GM19035 (cell line): ENCODE data around the gene RCOR3.
"Not testable (repeated sequence)": the region's sequence is repeated elsewhere in the genome, so short reads cannot be mapped to it uniquely, and the experiment has no call there.

Experiments
- ATAC-seq: cut with Tn5 transposase; IDR thresholded peaks from one replicate; pipeline ENCODE4 v1.9.1; 2021; ENCODE audit not compliant: unreplicated experiment

RCOR3 gene

DNA sequence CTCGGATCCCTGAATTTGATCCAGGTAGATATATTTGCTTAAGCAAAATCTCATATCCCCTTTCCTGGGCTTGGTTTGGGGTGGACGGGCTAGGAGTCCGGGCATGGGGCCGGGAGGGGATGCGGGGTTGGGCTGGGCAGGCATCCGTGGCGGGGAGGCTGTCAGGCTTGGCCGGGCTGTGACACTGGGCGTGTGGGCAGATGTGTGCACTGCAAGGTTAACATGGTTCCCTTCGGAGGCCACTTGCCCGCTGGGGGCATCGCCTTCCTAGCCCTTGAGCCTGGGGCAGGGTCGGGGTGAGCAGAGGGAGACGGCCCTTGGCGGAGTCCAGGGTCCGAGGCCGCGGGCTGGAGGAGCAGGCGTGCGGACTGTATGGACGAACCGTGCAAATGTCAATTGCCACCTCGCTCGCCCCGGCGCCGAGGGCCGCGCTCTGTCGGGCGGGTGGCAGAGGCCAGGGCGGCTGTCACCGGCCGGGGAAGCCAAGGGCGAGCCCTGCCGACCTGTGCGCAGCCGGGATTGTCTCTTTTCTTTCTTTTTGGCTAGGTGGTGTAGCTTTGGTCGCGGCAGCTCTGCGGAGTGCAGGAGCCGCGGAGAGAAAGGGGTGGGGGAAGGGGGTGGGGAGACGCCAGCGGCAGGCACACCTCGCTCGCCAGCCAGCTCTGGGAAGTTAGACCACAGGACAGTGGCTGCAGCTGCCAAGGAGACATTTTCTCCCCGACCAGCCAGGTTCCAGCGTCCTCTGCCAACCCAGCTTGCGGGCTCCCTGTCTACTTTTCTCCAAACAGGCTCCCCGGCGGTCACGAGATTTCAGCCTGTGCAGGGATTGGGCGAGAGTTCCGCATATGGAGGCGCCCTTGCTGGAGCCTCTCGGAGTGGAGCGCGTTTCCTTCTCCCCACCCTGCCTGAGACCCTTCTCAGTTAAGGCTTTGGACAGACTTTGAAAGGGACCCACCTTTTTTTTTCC is 1.3 kb downstream of the RCOR3 start:
- ATAC-seq, result peak; percentile 36

DNA sequence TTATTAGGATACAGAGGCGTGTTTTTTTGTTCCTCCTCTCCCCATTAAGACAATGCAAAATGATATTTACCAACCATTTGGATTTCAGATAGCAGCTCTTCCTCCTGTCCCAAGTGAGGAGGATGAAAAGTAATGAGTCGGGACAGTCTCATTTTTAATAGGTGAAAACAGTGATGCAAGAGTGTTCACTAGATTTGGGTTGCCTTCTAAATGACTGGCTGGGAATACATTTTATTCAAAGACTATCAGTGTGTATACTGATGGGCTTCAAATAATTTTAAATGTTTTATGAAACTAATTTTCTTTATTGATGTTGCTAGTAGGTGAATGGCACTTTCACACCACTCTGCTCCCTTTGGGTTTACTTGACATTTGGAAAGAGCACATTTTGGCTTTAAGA is 2.1 kb downstream of the RCOR3 start:
- no peak for ATAC-seq

DNA sequence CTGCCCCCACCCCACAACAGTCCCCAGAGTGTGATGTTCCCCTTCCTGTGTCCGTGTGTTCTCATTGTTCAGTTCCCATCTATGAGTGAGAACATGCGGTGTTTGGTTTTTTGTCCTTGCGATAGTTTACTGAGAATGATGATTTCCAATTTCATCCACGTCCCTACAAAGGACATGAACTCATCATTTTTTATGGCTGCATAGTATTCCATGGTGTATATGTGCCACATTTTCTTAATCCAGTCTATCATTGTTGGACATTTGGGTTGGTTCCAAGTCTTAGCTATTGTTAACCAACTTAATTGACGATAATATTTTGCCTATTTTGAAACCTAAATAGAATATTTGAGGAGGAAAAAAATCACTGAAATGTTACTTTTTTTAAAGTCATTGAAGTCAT is 3.9 kb downstream of the RCOR3 start:
- not testable (repeated sequence) for ATAC-seq

DNA sequence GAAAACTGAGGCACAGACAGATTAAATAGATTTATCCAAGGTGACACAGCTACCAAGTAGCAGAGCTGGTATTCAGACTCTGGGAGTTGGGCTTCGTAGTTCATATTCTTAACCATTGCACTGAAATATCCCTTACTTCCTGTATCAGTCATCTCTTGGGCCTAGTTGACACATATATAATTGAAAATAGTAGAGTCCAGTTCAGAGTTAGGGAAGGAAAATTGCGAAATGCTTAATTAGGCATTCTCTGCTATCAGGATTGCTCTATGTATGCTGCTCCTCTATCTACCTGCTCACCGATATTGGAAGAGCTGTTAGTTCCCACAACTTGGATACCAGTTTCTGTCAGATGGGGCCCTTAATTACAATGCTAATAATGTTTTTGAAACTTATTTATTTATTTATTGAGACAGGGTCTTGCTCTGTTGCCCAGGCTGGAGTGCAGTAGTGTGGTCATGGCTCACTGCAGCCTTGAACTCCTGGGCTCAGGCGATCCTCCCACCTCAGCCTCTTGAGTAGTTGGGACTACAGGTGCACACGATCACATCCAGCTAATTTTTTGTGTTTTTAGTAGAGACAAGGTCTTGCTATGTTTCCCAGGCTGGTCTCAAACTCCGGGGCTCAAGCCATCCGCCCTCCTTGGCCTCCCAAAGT is 8.2 kb downstream of the RCOR3 start:
- no peak for ATAC-seq

DNA sequence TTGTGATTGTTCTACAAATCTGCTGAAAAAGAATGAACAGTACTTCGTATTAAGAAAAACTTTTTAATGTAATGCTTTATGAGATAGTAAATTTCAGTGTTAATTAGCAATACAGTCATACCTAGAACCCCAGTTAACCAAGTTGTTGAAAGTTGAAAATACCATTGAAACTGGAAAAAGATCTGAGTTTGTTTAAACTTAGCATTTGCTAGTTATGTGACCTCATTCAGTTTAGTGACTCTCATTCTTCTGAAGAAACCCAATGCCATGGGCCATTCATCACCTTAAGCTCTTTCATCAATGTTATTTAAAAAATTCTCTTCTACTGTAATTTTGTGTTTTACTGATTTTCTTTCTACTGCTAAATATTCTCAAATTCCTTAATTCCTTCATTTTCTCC is 20.2 kb downstream of the RCOR3 start:
- no peak for ATAC-seq

DNA sequence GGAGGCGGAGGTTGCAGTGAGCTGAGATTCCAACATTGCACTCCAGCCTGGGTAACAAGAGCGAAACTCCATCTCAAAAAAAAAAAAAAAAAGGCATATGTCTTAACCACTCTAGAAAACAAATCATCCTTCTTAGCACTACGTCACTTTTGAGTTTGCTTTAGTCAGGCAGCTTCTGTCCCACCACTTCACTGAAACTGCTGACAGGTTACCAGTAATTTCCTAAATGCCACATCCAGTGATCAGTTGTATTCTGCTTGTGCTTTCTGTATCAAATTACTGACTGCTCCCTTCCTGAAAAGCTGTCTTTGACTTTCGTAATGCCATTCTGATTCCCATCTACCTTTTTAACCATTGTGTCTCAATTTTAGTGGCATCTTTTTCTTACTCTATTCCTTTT is 21.7 kb downstream of the RCOR3 start:
- ATAC-seq, result no peak

DNA sequence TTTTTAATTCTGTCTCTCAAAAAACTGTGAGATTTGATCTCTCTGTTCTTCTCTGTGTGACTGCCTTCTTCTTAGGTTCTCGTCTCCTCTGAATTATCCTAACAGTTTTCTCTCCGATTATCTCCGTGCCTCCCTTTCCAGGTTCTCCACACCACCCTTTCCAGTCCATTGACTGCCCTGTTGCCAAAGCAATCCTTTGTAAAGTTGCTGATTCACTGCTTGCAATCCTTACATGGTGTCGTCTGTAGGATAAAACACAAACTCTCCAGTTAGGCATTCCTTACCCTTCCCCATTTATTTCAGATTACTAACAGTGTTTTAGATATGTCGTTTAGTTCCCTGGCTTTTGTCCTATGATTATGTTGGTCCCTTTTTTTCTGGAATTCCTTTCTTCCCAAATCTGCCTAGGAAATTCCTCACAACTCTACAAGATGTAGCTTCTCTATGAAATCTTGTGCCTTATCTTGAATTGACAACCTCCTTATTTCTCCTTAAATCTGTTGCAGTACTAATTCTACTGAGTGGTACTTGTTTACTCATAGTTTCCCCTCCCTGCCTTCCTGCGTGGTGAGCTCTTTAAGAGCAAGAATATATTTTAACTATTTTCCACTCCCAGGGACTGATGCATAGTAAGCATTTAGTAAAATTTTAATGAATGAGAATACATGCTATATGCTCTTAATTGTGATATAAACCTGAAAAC is 22.3 kb downstream of the RCOR3 start:
- no peak for ATAC-seq

DNA sequence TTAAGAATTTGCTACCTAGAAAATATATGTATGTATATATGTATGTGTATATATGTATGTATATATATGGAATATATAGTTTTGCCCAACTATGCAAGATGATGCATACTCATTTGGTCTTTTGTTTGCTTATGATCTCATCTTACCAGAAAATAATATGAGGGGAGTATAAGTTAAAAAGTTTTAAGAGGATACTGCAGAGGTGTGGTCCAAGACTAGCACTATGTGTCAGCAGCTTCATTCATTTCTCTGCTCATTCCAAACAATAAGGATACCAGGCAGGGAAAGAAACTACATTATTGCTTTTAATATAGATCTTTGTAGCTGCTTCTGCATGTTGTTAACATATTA is 22.8 kb downstream of the RCOR3 start:
- no peak for ATAC-seq

DNA sequence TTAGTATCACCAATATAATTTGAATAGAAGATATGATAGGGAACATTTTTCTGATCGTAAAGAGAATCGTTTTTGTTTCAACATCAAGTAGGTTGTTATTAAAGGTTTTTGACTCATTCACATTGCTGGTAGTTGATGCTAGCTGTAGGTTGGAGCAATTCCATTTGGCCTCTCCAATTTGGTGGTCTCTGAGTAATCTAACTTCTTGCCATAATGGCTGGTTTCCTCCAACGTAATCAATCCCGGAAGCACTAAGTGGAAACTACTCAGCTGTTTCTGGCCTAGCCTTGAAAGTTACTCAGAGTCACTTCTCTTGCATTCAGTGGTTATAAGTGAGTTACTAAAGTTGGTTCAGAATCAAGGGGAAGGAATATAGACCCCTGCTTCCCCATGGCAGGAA is 26.0 kb downstream of the RCOR3 start:
- no peak for ATAC-seq

DNA sequence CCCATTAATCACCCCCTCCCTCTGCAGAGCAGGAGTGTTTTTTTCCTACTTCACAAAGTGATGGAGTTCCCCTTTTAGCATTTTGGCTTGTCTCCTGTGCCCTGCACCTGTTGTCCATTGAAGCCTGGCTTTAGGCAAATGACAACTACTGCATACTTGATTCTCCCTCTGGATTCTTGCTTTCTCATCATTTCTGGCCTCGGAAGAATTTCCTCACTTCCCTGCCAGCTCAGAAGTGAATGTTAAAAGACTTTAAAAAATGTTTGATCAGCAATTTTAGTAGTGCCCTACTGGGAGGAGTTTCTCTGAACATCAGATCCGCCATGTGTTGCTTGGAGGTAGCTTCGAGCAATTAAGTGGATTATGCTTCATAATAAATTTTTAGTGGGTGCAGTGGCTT is 28.1 kb downstream of the RCOR3 start:
- ATAC-seq, result no peak

DNA sequence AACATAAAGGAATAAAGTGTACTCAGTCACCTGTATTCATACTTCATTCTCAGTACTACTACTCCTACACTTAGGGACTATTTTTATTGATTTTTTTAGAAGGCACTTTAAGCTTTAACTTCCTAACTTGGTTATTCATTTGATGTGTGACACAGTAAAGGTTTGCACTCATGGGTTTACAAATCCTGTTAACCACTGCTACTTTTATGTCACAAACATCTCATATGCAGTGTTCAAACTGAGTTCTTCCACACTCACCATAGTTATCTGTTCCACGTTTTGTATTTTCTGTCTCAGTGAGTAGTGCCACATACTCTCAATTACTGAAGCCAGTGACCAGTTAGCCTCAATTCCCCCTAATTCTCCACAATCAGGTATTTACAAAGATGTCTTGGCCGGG is 33.2 kb downstream of the RCOR3 start:
- no peak for ATAC-seq

DNA sequence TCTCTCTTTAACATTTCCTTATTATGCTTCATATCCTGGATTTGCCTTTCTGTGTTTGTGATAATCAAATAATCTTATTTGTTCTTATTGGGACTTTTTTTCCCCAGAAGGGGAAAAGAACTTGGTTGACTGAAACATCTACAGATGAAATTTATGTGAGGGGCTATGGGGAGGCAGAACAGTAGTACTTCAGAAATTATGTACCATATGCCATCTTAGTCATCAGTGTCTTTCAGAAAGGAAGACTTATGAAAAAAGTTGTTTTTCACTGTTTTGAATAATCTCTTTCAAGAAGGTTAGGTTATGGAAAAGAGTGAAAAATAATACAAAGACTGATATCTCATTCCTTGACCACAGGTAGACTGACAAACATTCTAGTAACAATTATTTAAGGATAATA is 37.2 kb downstream of the RCOR3 start:
- ATAC-seq, result no peak

DNA sequence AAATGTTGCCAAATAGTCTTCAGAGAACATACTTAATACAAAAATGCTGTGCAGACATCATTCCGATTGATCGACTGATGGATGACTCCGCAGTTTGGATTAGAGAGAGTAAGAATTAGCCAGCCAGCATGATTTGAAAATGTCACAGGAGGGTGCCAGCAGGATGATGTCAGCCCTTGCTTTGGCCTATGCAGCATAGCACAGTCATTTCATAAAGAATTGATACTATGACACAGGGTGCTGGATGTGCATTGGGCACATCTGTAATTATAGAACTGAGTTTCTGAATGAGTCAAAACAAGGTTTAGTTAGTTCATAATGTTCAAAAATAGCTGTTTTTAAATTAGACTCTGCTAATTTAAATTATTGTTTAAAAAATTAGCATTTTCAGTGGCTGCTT is 45.9 kb downstream of the RCOR3 start:
- ATAC-seq, result peak; percentile 97

DNA sequence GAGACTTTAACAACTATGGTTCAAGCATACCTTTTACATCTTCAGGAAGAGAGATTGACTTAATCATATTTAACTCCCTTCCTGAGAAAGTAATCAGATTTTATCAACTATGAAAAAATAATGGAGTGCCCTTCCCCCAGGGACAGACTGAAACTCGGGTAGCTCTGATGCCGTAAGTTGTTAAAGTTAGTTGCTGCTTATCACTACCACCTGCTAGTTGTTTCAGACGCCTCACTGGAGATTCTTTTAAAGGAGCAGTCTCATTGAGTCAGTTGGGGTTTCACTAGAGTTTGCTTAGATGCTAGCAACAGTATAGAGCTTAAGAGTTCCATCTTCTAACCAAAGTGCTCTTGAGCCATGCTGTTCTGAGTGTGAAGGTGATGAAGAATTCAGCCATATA is 50.5 kb downstream of the RCOR3 start:
- no peak for ATAC-seq

DNA sequence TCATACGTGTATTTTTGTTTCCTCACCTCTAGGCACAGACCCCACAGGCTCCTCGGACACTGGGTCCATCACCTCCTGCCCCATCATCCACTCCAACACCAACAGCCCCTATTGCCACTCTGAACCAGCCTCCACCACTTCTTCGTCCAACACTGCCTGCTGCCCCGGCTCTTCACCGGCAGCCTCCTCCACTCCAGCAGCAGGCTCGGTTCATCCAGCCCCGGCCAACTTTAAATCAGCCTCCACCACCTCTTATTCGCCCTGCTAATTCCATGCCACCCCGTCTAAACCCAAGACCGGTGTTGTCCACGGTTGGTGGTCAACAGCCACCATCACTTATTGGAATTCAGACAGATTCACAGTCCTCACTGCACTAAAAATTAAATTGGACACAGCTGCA is 54.2 kb downstream of the RCOR3 start:
- no peak for ATAC-seq

DNA sequence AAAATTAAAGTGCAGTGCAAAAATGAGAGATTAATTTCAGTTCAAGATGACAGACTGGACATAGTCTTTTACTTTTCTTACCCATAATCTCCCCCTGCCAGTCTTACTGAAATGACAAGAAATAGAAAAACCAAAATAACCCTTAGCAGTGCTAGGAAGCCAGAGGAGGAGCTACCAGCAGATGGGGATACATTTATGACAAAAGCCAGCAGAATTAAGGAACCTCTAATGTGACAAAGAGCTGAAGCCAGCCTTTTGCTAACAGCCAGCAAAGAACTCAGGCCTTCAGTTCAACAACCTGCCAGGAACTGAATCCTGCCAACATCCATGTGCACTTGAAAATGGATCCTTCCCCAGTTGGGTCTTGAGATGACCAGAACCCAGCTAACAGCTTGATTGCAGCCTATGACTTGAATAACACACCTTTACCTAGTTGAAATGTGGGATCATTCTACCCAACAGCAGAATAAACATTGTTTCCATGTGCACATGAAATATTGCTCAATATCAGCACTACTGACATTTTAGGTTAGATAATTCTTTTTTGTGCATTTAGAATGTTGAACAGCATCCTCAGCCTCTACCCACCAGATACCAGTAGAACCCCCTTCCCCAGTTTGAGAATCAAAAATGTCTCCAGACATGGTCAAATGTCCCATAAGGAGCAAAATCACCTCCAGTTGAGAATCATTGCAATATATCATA is 59.6 kb downstream of the RCOR3 start:
- ATAC-seq, result no peak

DNA sequence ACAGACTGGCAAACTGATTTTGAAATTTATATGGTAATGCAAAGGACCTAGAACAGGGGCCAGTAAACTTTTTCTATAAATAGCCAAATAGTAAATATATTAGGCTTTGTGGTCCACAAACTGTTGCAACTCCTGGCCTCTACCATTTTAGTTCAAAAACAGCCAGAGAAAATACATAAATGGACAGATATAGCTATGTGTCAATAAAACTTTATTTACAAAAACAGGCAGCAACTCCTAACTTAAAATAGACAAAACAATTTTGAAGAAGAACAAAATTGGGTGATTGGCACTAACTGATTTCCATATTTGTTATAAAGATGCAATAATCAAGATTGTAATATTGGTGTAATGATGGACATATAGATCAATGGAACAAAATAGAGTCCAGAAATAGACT is 60.7 kb downstream of the RCOR3 start:
- no peak for ATAC-seq

DNA sequence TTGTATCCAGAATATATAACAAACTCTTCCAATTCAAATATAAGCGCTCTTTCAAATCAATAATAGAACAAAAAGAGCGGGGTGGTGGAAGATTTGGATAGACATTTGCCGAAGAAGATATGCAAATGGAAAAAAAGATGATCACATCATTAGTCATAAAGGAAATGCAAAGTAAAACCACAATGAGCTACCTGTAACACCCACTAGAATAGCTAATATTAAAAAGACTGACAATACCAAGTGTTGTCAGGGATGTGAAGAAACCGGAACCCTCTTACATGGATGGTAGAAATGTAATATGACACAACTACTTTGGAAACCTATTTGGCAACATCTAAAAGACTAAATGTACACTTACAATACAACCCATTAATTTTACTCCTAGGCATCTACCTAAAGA is 61.8 kb downstream of the RCOR3 start:
- ATAC-seq, result no peak

DNA sequence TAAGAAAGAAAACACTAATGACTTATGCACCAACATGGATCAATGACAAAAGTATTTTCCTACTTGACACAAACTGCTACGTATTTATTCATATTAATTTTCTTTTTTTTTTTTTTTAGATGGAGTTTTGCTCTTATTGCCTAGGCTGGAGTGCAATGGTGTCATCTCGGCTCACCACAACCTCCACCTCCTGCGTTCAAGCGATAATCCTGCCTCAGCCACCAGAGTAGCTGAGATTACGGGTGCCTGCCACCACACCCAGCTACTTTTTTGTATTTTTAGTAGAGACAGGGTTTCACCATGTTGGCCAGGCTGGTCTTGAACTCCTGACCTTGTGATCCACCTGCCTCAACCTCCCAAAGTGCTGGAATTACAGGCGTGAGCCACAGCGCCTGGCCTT is 62.5 kb downstream of the RCOR3 start:
- not testable (repeated sequence) for ATAC-seq

DNA sequence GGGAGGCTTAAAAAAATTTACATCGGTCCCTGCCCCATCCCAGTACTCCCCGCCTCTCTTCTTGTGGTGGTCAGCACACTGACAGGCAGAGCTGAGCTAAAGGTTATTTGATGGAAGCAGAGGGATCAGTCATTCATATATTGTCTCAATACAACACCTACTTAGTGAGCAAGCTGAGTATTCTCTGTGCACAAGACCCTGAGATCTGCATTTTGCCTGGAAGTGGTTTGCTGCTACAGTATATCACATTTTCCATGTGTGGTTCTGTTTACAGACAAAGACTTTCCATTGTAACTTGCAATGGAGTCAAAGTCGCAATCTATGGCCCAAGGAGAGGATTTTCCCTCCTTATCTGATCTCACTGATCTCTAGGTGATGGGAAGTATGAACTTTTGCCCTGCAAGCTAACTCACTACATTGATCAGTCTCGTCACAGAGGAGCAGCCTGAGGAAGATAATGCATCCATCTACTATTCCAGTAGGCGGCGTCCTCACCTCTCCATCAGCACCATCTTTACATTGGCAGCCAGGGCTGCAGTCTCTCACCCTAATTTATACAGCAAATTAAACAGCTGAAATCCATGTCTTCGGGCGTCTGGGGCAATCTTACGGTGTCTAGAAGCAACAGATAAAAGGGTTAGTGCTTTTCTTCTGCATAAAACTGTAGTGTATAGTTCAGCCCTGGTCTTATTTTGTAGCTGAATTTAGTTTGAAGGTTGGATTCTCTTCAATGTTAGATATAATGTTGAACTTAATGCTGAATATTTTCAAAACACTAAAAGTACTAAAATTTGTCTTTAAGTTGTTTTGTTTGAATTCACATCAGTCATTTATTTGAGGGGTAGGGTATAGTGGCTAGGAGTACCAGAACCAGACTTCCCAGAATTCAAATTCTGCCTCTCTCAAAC is 64.2 kb downstream of the RCOR3 start:
- ATAC-seq, result peak; percentile 53
